HepG2 (cell line): Measurements from ENCODE around the gene PPM1G. TPM values are rescaled to one million over a fixed set of nuclear protein-coding genes. Genes with fewer than 3 reads are reported as not detected.

Source experiments
- HOXA7 ChIP-seq: sonication (generic); formaldehyde crosslinking; IDR thresholded peaks from 2 replicates; pipeline ENCODE4 v1.8.1; 2022; ENCODE audit warnings: mild to moderate bottlenecking, missing genetic modification reagents, moderate library complexity
- IRF9 ChIP-seq: sonication (generic); formaldehyde crosslinking; IDR thresholded peaks from 2 replicates; pipeline ENCODE4 v1.8.0; 2022; ENCODE audit warnings: missing genetic modification reagents, mild to moderate bottlenecking, borderline replicate concordance
- MTA1 ChIP-seq: sonication (generic); formaldehyde crosslinking; IDR thresholded peaks from 2 replicates; pipeline ENCODE4 v1.4.0; 2020; ENCODE audit warnings: missing genetic modification reagents, mild to moderate bottlenecking, borderline replicate concordance
- POLR2G ChIP-seq: fragments of 200-400 bp; formaldehyde crosslinking; IDR thresholded peaks from 2 replicates; pipeline ENCODE4 v1.6.1; 2018; ENCODE audit warnings: mild to moderate bottlenecking, low read depth, low read length, moderate library complexity
- TOPORS ChIP-seq: sonication (generic); formaldehyde crosslinking; IDR thresholded peaks from 2 replicates; pipeline ENCODE4 v1.8.0; 2023; ENCODE audit warnings: mild to moderate bottlenecking, missing genetic modification reagents
- ZBTB8A ChIP-seq: sonication (generic); formaldehyde crosslinking; IDR thresholded peaks from 2 replicates; pipeline ENCODE4 v1.4.0; 2020; ENCODE audit warnings: mild to moderate bottlenecking, low read depth, missing genetic modification reagents, borderline replicate concordance
- ZNF205 ChIP-seq: IDR thresholded peaks from 2 replicates; pipeline ENCODE4 v1.6.1; 2018; ENCODE audit warnings: missing biosample characterization, missing genetic modification reagents
- ZNF282 ChIP-seq: fragments of 450-650 bp; IDR thresholded peaks from 2 replicates; pipeline ENCODE4 v1.6.1; 2018; ENCODE audit not compliant: partially characterized antibody
- ZNF331 ChIP-seq: sonication (generic); formaldehyde crosslinking; IDR thresholded peaks from 2 replicates; pipeline ENCODE4 v1.4.0; 2020; ENCODE audit warnings: missing genetic modification reagents
- ZNF619 ChIP-seq: sonication (generic); formaldehyde crosslinking; IDR thresholded peaks from 2 replicates; pipeline ENCODE4 v1.4.0; 2020; ENCODE audit warnings: mild to moderate bottlenecking, missing genetic modification reagents
- ZNF800 ChIP-seq: sonication (generic); formaldehyde crosslinking; IDR thresholded peaks from 2 replicates; pipeline ENCODE4 v1.4.0; 2020; ENCODE audit warnings: missing genetic modification reagents
- polyA plus RNA-seq, 8 experiments: library from polyadenylated mRNA; depleted of rRNA in 3 of 8; stranded (reverse) in 7 of 8; unstranded in 1 of 8; fragments of >200 nt; fragmentation: Illumina TruSeq in 4 of 8; extraction: Trizol in 4 of 8; gene quantifications; 2 replicates each; pipeline versions ENCODE4 v1.2.1 to v1.2.3, GENCODE V29; 2011 to 2016; ENCODE audit warnings: low read depth in 4 of 8, missing spikeins in 1 of 8, mixed read lengths in 1 of 8; ENCODE audit not compliant: insufficient read depth in 1 of 8
- total RNA-seq, 5 experiments: library from RNA; depleted of rRNA; stranded (reverse); fragments of >200 nt; fragmentation: Illumina TruSeq; extraction: Trizol; gene quantifications; 2 replicates each; pipeline ENCODE4 v1.2.3, GENCODE V29; 2016; ENCODE audit warnings: low read depth in 1 of 5
- TF ChIP-seq, protein P1 (sequence below): IDR thresholded peaks from 2 replicates; pipeline ENCODE4 v1.6.1; 2016; ENCODE audit warnings: missing compliant biosample characterization, missing genetic modification reagents, borderline replicate concordance
- TF ChIP-seq, protein P2 (sequence below): sonication (generic); formaldehyde crosslinking; IDR thresholded peaks from 2 replicates; pipeline ENCODE4 v1.4.0; 2020; ENCODE audit warnings: mild to moderate bottlenecking, missing genetic modification reagents, borderline replicate concordance
- TF ChIP-seq, protein P3 (sequence below): sonication (generic); formaldehyde crosslinking; IDR thresholded peaks from 2 replicates; pipeline ENCODE4 v1.5.1; 2020; ENCODE audit warnings: missing genetic modification reagents, mild to moderate bottlenecking, borderline replicate concordance

PPM1G gene
- total and polyA plus RNA-seq, 2 of the 13 experiments (the other 11 are each of a cell fraction or from before 2014, with no cell fraction given), result 58.2 to 213 TPM

GRCh38 chr2:27407798-27408491 lies 1.4 kb downstream of the PPM1G start (continued):
- TF ChIP-seq ZNF205 (CRISPR knock-in tag) (no peak), ZNF282 (no peak), MTA1 (CRISPR knock-in tag) (no peak), POLR2G (no peak), ZNF619 (CRISPR knock-in tag) (no peak), ZNF800 (CRISPR knock-in tag) (no peak), IRF9 (CRISPR knock-in tag) (no peak), ZNF331 (CRISPR knock-in tag) (no peak), TOPORS (CRISPR knock-in tag) (no peak), ZBTB8A (CRISPR knock-in tag) (no peak), HOXA7 (CRISPR knock-in tag) (no peak)
- TF ChIP-seq, protein P1, sequence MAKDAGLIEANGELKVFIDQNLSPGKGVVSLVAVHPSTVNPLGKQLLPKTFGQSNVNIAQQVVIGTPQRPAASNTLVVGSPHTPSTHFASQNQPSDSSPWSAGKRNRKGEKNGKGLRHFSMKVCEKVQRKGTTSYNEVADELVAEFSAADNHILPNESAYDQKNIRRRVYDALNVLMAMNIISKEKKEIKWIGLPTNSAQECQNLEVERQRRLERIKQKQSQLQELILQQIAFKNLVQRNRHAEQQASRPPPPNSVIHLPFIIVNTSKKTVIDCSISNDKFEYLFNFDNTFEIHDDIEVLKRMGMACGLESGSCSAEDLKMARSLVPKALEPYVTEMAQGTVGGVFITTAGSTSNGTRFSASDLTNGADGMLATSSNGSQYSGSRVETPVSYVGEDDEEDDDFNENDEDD, result no peak
- TF ChIP-seq, protein P2, sequence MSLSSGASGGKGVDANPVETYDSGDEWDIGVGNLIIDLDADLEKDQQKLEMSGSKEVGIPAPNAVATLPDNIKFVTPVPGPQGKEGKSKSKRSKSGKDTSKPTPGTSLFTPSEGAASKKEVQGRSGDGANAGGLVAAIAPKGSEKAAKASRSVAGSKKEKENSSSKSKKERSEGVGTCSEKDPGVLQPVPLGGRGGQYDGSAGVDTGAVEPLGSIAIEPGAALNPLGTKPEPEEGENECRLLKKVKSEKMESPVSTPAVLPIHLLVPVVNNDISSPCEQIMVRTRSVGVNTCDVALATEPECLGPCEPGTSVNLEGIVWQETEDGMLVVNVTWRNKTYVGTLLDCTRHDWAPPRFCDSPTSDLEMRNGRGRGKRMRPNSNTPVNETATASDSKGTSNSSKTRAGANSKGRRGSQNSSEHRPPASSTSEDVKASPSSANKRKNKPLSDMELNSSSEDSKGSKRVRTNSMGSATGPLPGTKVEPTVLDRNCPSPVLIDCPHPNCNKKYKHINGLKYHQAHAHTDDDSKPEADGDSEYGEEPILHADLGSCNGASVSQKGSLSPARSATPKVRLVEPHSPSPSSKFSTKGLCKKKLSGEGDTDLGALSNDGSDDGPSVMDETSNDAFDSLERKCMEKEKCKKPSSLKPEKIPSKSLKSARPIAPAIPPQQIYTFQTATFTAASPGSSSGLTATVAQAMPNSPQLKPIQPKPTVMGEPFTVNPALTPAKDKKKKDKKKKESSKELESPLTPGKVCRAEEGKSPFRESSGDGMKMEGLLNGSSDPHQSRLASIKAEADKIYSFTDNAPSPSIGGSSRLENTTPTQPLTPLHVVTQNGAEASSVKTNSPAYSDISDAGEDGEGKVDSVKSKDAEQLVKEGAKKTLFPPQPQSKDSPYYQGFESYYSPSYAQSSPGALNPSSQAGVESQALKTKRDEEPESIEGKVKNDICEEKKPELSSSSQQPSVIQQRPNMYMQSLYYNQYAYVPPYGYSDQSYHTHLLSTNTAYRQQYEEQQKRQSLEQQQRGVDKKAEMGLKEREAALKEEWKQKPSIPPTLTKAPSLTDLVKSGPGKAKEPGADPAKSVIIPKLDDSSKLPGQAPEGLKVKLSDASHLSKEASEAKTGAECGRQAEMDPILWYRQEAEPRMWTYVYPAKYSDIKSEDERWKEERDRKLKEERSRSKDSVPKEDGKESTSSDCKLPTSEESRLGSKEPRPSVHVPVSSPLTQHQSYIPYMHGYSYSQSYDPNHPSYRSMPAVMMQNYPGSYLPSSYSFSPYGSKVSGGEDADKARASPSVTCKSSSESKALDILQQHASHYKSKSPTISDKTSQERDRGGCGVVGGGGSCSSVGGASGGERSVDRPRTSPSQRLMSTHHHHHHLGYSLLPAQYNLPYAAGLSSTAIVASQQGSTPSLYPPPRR, result no peak
- TF ChIP-seq, protein P3, sequence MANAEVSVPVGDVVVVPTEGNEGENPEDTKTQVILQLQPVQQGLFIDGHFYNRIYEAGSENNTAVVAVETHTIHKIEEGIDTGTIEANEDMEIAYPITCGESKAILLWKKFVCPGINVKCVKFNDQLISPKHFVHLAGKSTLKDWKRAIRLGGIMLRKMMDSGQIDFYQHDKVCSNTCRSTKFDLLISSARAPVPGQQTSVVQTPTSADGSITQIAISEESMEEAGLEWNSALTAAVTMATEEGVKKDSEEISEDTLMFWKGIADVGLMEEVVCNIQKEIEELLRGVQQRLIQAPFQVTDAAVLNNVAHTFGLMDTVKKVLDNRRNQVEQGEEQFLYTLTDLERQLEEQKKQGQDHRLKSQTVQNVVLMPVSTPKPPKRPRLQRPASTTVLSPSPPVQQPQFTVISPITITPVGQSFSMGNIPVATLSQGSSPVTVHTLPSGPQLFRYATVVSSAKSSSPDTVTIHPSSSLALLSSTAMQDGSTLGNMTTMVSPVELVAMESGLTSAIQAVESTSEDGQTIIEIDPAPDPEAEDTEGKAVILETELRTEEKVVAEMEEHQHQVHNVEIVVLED, result no peak
